PC-3 (cell line): ENCODE data around the gene KRT1. TPM values are rescaled to one million over a fixed set of nuclear protein-coding genes. Genes with fewer than 3 reads are reported as not detected.

Experiments
- ATAC-seq: fragments of 200-7000 bp; cut with Tn5 transposase; 2 replicates; pipeline ENCODE4 v1.9.1; 2020; ENCODE audit warnings: mild to moderate bottlenecking, moderate library complexity
- BruUV-seq: library from RNA; stranded (reverse); fragments of 400-500 nt; replicated peaks from 2 replicates; lab custom pipeline; 2021; lab: Mats Ljungman, UMichigan
- CTCF ChIA-PET: fragments of 300-600 bp; sonication (Branson Sonifier 250); formaldehyde crosslinking; loops from one replicate; lab custom pipeline; 2022; ENCODE audit warnings: antibody characterized with exemption; lab: Charles Lee
- POLR2A ChIA-PET: fragments of 300-600 bp; sonication (Branson Sonifier 250); formaldehyde crosslinking; loops from one replicate; lab custom pipeline; 2022; ENCODE audit warnings: antibody characterized with exemption; ENCODE audit not compliant: unreplicated experiment; lab: Charles Lee
- DNase-seq: peaks from one replicate; pipeline ENCODE4 v3.0.0-alpha.2; 2015
- H2AFZ ChIP-seq: fragments of 300-600 bp; sonication (generic); 2 replicates; pipeline ENCODE4 v1.6.0; 2016; ENCODE audit warnings: antibody characterized with exemption, low read length
- H3F3A ChIP-seq: fragments of 300-600 bp; sonication (generic); one replicate; pipeline ENCODE4 v1.6.0; 2017; ENCODE audit warnings: antibody characterized with exemption, low read length, control low read depth, mild to moderate bottlenecking; ENCODE audit not compliant: unreplicated experiment
- H3K27ac ChIP-seq: fragments of 300-600 bp; sonication (generic); 2 replicates; pipeline ENCODE4 v1.5.1; 2016; ENCODE audit warnings: mild to moderate bottlenecking, low read length
- H3K27me3 ChIP-seq: fragments of 300-600 bp; sonication (generic); 2 replicates; pipeline ENCODE4 v1.6.1; 2016; ENCODE audit warnings: low read length, mixed read lengths
- H3K36me3 ChIP-seq: fragments of 300-600 bp; sonication (generic); 2 replicates; pipeline ENCODE4 v1.6.1; 2016; ENCODE audit warnings: low read depth, mixed run types, low read length, mixed read lengths
- H3K4me1 ChIP-seq: fragments of 300-600 bp; sonication (generic); 2 replicates; pipeline ENCODE4 v1.5.1; 2016; ENCODE audit warnings: low read length; ENCODE audit not compliant: insufficient read depth
- H3K4me2 ChIP-seq: fragments of 300-600 bp; sonication (generic); 2 replicates; pipeline ENCODE4 v1.6.0; 2016; ENCODE audit warnings: low read length
- H3K4me3 ChIP-seq: fragments of 300-600 bp; sonication (generic); 2 replicates; pipeline ENCODE4 v1.5.1; 2016; ENCODE audit warnings: mild to moderate bottlenecking, low read length, mixed read lengths
- H3K79me2 ChIP-seq: fragments of 300-600 bp; sonication (generic); 2 replicates; pipeline ENCODE4 v1.6.1; 2017; ENCODE audit warnings: low read length, mixed read lengths
- H3K9ac ChIP-seq: fragments of 300-600 bp; sonication (generic); 2 replicates; pipeline ENCODE4 v1.6.0; 2016; ENCODE audit warnings: mild to moderate bottlenecking, low read length
- H3K9me2 ChIP-seq: fragments of 300-600 bp; sonication (generic); replicated peaks from 2 replicates; pipeline ENCODE4 v1.6.1; 2016; ENCODE audit warnings: mixed run types, low read length, mixed read lengths
- H3K9me3 ChIP-seq: fragments of 300-600 bp; sonication (generic); 2 replicates; pipeline ENCODE4 v1.6.1; 2016; ENCODE audit warnings: low read length, mixed read lengths
- H4K20me1 ChIP-seq: fragments of 300-600 bp; sonication (generic); 2 replicates; pipeline ENCODE4 v1.6.1; 2016; ENCODE audit warnings: low read length, mixed read lengths
- CTCF ChIP-seq: fragments of 300-600 bp; sonication (generic); conservative IDR thresholded peaks from 2 replicates; pipeline ENCODE4 v1.5.1; 2017; ENCODE audit warnings: antibody characterized with exemption, low read depth, mild to moderate bottlenecking, low read length
- EZH2 ChIP-seq: fragments of 300-600 bp; sonication (generic); IDR thresholded peaks from one replicate; pipeline ENCODE4 v1.6.1; 2017; ENCODE audit warnings: antibody characterized with exemption, mild to moderate bottlenecking, low read length; ENCODE audit not compliant: unreplicated experiment
- EZH2phosphoT487 ChIP-seq: fragments of 300-600 bp; sonication (generic); IDR thresholded peaks from 2 replicates; pipeline ENCODE4 v1.6.1; 2018; ENCODE audit warnings: mild to moderate bottlenecking, antibody characterized with exemption, low read length, borderline replicate concordance
- intact Hi-C: fragments of 100-400 bp; cut with micrococcal nuclease; formaldehyde crosslinking; loops from 2 replicates; pipeline ENCODE4 v1.9.0; 2023
- total RNA-seq: library from RNA; depleted of rRNA; stranded (reverse); fragments of >200 nt; gene quantifications from 2 replicates; pipeline ENCODE4 v1.2.3, GENCODE V29; 2014

Gene KRT1
- total RNA-seq, 1 experiment from 2014 or later = not detected

- TF ChIP-seq EZH2 = no peak
- no peak for TF ChIP-seq EZH2phosphoT487
- no peak for TF ChIP-seq CTCF
- intact Hi-C loops = no loop called here
- Histone ChIP-seq H3K4me1 (peaks cover 11% of the 10 kb centered on the region), H3K9me2 (no peaks in the 10 kb centered on the region), H4K20me1 (no peaks in the 10 kb centered on the region), H3K27me3 (peaks cover 34% of the 10 kb centered on the region), H3K27ac (no peak overlapping the region), H3K4me3 (no peak overlapping the region), H3F3A (no peaks in the 10 kb centered on the region), H3K9ac (no peak overlapping the region), H3K79me2 (no peaks in the 10 kb centered on the region), H3K4me2 (no peak overlapping the region), H3K36me3 (no peaks in the 10 kb centered on the region), H2AFZ (no peak overlapping the region), H3K9me3 (no peaks in the 10 kb centered on the region)
- ChIA-PET CTCF (interaction anchor here (0.5 kb wide), 1 partner anchor 67 kb away, joined by 4 read pairs; no protein-coding TSS in a partner anchor), POLR2A (no interaction called here)
- no TSS peak for BruUV-seq
- DNase-seq (no peak), ATAC-seq (no peak)
Measured at GRCh38 chr12:52646613-52647012, 33.6 kb downstream of the KRT1 start.

DNA sequence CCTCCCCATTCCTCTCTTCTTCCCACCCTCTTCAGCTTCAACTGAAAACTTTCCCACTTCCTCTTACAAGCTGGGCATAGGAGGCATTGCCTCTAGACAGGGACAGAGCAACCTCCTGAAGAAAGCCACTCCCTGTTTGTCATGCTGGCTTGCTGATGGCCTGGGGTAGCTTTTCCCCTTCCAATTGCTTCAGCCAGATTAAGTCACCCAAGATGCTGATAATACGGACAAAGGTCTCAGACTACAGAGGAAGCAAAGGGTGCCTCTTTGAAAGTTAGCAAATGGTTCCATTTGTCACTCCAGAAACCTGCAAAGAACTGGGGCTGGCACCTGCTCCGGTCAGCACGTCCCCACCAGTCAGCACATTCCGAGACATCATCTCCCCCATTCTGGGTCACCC is 34.2 kb downstream of the KRT1 start:
- Histone ChIP-seq H3K27me3 (peaks cover 41% of the 10 kb centered on the region), H3K27ac (no peak overlapping the region), H3K9me2 (no peaks in the 10 kb centered on the region), H2AFZ (no peak overlapping the region), H3K9me3 (no peaks in the 10 kb centered on the region), H4K20me1 (no peaks in the 10 kb centered on the region), H3K4me2 (no peak overlapping the region), H3K4me3 (no peak overlapping the region), H3K79me2 (no peaks in the 10 kb centered on the region), H3K36me3 (no peaks in the 10 kb centered on the region), H3K9ac (no peak overlapping the region), H3K4me1 (peaks cover 9% of the 10 kb centered on the region), H3F3A (no peaks in the 10 kb centered on the region)
- ChIA-PET POLR2A (no interaction called here), CTCF (no interaction called here)
- no peak for ATAC-seq
- DNase-seq = no peak
- intact Hi-C loops = no loop called here
- TF ChIP-seq EZH2phosphoT487 (no peak), CTCF (no peak), EZH2 (no peak)
- BruUV-seq = no TSS peak

- TF ChIP-seq EZH2 = no peak
- H2AFZ ChIP-seq = no peak overlapping the region
- H3K4me1 ChIP-seq = 0 out of 2 replicates have a peak, but pooled peaks cover 2% of the 10 kb centered on the region
- H3K9me2 ChIP-seq = no peaks in the 10 kb centered on the region
- POLR2A ChIA-PET = no interaction called here
- H3K36me3 ChIP-seq = no peaks in the 10 kb centered on the region
- H3K9me3 ChIP-seq = no peaks in the 10 kb centered on the region
- CTCF ChIA-PET = no interaction called here
- H3K27me3 ChIP-seq = peaks cover 42% of the 10 kb centered on the region
- no peaks in the 10 kb centered on the region for H3K79me2 ChIP-seq
- BruUV-seq = no TSS peak
- H4K20me1 ChIP-seq = no peaks in the 10 kb centered on the region
- intact Hi-C loops = no loop called here
- no peak for ATAC-seq
- no peaks in the 10 kb centered on the region for H3F3A ChIP-seq
- H3K27ac ChIP-seq = no peak overlapping the region
- no peak overlapping the region for H3K9ac ChIP-seq
- no peak overlapping the region for H3K4me3 ChIP-seq
- no peak overlapping the region for H3K4me2 ChIP-seq
- no peak for DNase-seq
Measured at GRCh38 chr12:52645120-52645761, 35.0 kb downstream of the KRT1 start.
